ENCODE results near the gene DIAPH3. TPM values are rescaled to one million over a fixed set of nuclear protein-coding genes. Genes with fewer than 3 reads are reported as not detected.

The DIAPH3 gene
- total RNA-seq, 3 donors from 2014 or later = under 0.01 to 0.88 (median 0.64) TPM

GRCh38 chr13:59643364-59643841 is 520.3 kb downstream of the DIAPH3 start:
- TF ChIP-seq POLR2AphosphoS5 (IDR thresholded peaks at IDR 0.05) = no peak
- no peak for TF ChIP-seq POLR2A (IDR thresholded peaks at IDR 0.05)
- no peak for TF ChIP-seq CTCF (IDR thresholded peaks at IDR 0.05)
- H3K36me3 ChIP-seq = no peaks in the 10 kb centered on the region
- H3K27ac ChIP-seq = no peak overlapping the region
- H3K27me3 ChIP-seq = no peaks in the 10 kb centered on the region
- intact Hi-C loops (cut with DNase I; ENCODE audit: low total_unique reads) = no loop called here
- no peak for DNase-seq (ENCODE audit: low spot score in 2 of 2)
- H3K4me1 ChIP-seq = peaks cover 0 to 6% of the 10 kb centered on the region in 2 donors
- H3K4me3 ChIP-seq = no peak overlapping the region
- H3K9me3 ChIP-seq = no peaks in the 10 kb centered on the region

GRCh38 chr13:59641817-59642216 is 521.9 kb downstream of the DIAPH3 start:
- no peaks in the 10 kb centered on the region for H3K27me3 ChIP-seq
- H3K4me3 ChIP-seq = no peak overlapping the region

GRCh38 chr13:59641261-59641660 is 522.5 kb downstream of the DIAPH3 start:
- intact Hi-C loops (cut with DNase I; ENCODE audit: low total_unique reads) = no loop called here
- Histone ChIP-seq H3K27ac (no peak overlapping the region), H3K9me3 (no peaks in the 10 kb centered on the region), H3K36me3 (no peaks in the 10 kb centered on the region), H3K4me1 (peaks cover 0 to 6% of the 10 kb centered on the region in 2 donors), H3K27me3 (no peaks in the 10 kb centered on the region), H3K4me3 (no peak overlapping the region)
- TF ChIP-seq POLR2A (IDR thresholded peaks at IDR 0.05) = no peak
- TF ChIP-seq CTCF (IDR thresholded peaks at IDR 0.05) = no peak
- DNase-seq (ENCODE audit: low spot score in 2 of 2) = no peak

More at GRCh38 chr13:59641817-59642216, 521.9 kb downstream of the DIAPH3 start:
- H3K4me1 ChIP-seq = peaks cover 0 to 6% of the 10 kb centered on the region in 2 donors
- intact Hi-C loops (cut with DNase I; ENCODE audit: low total_unique reads) = no loop called here
- H3K9me3 ChIP-seq = no peaks in the 10 kb centered on the region
- no peak for DNase-seq (ENCODE audit: low spot score in 2 of 2)
- no peaks in the 10 kb centered on the region for H3K36me3 ChIP-seq
- no peak for TF ChIP-seq CTCF (IDR thresholded peaks at IDR 0.05)
- TF ChIP-seq POLR2A (IDR thresholded peaks at IDR 0.05) = no peak
- TF ChIP-seq POLR2AphosphoS5 (IDR thresholded peaks at IDR 0.05) = no peak
- H3K27ac ChIP-seq = no peak overlapping the region

GRCh38 chr13:59638404-59638803 is 525.3 kb downstream of the DIAPH3 start:
- H3K4me3 ChIP-seq = no peak overlapping the region
- H3K4me1 ChIP-seq = no peaks in the 10 kb centered on the region
- no peak for DNase-seq (ENCODE audit: low spot score in 2 of 2)
- H3K36me3 ChIP-seq = no peaks in the 10 kb centered on the region
- H3K27me3 ChIP-seq = no peaks in the 10 kb centered on the region
- H3K27ac ChIP-seq = no peak overlapping the region
- TF ChIP-seq CTCF (IDR thresholded peaks at IDR 0.05) (no peak), POLR2A (IDR thresholded peaks at IDR 0.05) (no peak), POLR2AphosphoS5 (IDR thresholded peaks at IDR 0.05) (no peak)
- H3K9me3 ChIP-seq = no peaks in the 10 kb centered on the region
- intact Hi-C loops (cut with DNase I; ENCODE audit: low total_unique reads) = no loop called here

GRCh38 chr13:59635589-59635988 is 528.1 kb downstream of the DIAPH3 start:
- no peaks in the 10 kb centered on the region for H3K9me3 ChIP-seq
- no peak for DNase-seq (ENCODE audit: low spot score in 2 of 2)
- intact Hi-C loops (cut with DNase I; ENCODE audit: low total_unique reads) = no loop called here

More at GRCh38 chr13:59635589-59635988, 528.1 kb downstream of the DIAPH3 start:
- H3K4me1 ChIP-seq = no peaks in the 10 kb centered on the region
- no peaks in the 10 kb centered on the region for H3K36me3 ChIP-seq
- TF ChIP-seq POLR2AphosphoS5 (IDR thresholded peaks at IDR 0.05) (no peak), CTCF (IDR thresholded peaks at IDR 0.05) (no peak), POLR2A (IDR thresholded peaks at IDR 0.05) (no peak)
- no peak overlapping the region for H3K4me3 ChIP-seq
- H3K27me3 ChIP-seq = no peaks in the 10 kb centered on the region
- H3K27ac ChIP-seq = no peak overlapping the region

Measured in breast epithelium (tissue), 4 donors.